GM19468 (cell line): Measurements from ENCODE around the gene CDKAL1.

Experiments
- ATAC-seq: cut with Tn5 transposase; IDR thresholded peaks from one replicate; pipeline ENCODE4 v1.9.1; 2021; ENCODE audit warnings: mild to moderate bottlenecking, moderate library complexity, moderate number of reproducible peaks; ENCODE audit not compliant: unreplicated experiment; ENCODE audit errors: extremely low read depth

The CDKAL1 gene

DNA sequence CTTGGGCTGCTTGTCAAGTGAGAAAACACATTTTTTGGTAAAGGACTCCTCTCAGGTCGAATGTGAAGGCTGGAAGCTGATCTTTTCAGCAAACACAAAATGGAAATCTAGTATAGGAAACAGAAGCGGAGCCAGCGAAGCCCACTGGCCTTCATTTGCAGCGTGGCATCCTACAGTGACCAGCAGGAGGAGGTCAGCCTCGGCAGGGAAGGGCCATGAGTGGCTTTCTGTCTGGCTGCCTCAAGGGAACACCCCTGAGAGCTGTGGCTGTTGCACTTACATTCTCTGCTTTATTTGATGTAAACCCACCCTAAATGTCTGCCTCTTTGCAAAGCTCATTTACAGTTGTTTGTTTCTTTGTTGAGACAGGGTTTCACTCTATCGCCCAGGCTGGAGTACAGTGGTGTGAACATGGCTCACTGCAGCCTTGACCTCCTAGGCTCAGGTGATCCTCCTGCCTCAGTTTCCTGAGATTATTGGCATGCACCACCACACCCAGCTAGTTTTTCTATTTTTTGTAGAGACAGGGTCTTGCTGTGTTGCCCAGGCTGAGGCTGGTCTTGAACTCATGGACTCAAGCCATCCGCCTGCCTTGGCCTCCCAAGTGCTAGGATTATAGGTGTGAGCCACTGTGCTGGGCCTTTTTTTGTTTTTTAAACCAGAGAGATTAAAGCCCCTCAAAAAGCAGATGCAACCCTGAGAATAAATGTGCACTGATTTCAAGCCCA lies 737.3 kb downstream of the CDKAL1 start:
- ATAC-seq, result no peak

DNA sequence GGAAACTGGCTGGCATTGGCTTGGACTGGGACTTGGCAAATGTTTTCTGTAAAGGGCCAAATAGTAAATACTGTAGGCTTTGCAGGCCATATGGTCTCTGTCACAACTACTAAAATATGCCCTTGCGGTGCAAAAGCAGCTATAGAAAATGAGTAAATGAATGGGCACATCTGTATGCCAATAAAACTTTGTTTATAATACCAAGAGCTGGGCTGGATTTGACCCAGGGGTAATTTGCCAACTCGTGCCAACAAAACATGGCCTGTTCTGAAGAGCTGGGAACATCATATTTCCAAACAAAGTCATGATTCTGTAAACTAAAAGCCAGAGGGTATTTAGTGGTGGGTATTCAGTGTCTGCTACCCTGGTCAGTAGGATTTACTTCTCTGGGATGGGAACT lies 739.2 kb downstream of the CDKAL1 start:
- ATAC-seq, result no peak

- ATAC-seq, result no peak
Measured at GRCh38 chr6:21274851-21275250, 740.6 kb downstream of the CDKAL1 start.

DNA sequence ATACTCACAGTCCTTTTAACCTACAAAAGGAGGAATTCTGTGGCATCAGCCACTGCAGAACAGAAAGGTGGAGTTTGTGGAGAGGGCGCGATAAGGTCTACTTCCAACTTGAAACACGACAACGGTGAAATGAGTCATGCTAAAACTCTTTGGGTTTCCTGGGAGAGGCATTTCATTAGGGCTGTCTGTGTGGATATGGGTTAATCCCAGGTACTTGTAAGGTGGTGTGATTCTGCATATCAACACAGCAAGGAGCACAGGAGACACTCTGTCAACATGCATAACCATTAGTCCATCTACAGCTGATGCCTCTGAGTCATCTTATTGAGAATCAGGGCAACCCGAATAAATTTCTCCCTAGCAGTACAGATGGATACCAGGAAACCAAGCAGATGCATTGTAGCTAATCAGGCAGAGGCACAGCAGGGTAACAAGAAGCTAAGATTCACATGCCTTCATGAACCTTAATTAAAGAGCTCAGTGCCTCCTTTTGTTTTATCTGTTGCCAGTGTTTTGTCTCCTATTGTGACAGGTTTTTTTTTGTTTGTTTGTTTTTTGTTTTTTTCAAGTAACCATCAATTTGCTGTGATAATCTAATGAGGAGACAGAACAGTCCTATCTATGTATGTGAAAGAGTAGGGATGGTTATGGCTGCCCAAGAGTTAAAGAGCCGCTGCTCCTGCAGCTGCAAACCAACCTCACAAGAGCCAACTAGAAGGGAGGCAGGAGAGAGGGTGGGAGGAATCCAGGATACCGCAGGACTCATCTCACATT lies 743.5 kb downstream of the CDKAL1 start:
- ATAC-seq, result no peak

DNA sequence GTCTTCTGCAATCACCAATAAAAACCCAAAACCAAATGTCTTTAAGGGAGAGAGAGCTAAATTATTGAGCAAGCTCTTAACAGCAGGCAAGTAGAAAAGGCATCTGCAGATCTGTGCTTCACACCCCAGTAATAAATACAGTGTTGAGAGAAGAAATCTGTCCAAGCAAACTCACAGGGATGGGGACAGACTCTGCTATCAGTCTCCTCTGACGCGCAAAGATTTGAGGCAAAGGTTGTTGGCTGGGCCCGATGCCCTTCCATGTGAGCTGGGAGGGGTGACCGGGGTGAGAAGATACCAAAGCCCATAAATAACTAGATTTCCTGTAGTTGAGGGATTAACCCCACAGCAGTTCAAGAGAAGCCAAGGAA lies 744.1 kb downstream of the CDKAL1 start:
- ATAC-seq, result no peak

- ATAC-seq, result no peak
Measured at GRCh38 chr6:21279619-21280018, 745.4 kb downstream of the CDKAL1 start.

DNA sequence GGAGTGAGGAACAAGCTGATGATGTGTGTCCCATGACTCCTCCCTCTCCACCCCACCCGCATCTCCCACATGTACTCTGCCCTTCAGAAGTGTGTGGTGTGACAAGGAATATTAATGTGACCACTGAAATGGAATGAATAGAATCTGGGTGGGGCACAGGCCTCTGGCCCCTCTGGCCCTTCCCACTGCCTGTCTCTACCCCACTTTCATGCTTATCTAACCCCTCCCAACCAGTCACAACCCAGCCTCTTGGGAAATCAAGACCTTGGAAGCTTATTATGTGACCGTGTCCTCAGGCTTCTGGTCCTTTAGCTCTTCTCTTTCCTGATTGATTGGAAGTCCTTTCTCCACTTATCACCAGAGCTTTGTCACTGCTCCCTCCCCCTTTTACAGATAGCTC lies 747.1 kb downstream of the CDKAL1 start:
- ATAC-seq, result no peak
